Right lobe of liver (tissue), 6 donors: ENCODE data around the gene GRID1. TPM values are rescaled to one million over a fixed set of nuclear protein-coding genes. Genes with fewer than 3 reads are reported as not detected.

Experiments used
- ATAC-seq, 4 donors: fragments of 200-7000 bp; cut with Tn5 transposase; one replicate each; pipeline ENCODE4 v1.9.1; 2020; ENCODE audit warnings: mild to moderate bottlenecking in 4 of 4, moderate library complexity in 4 of 4
- DNase-seq, 3 donors: peaks; one replicate each; pipeline ENCODE4 v3.0.0-alpha.2; 2020
- H3K27ac ChIP-seq, 3 donors: fragments of 200-600 bp; one replicate each; pipeline ENCODE4 v1.8.0; 2022
- H3K27me3 ChIP-seq, 2 donors: fragments of 200-600 bp; one replicate each; pipeline ENCODE4 v1.8.0; 2022
- H3K36me3 ChIP-seq, 4 donors: fragments of 200-600 bp; sonication (generic) in 1 of 4; one replicate each; pipeline versions ENCODE4 v1.5.1 to v1.8.0; 2017 to 2022; ENCODE audit warnings: control low read depth in 1 of 4
- H3K4me1 ChIP-seq, 4 donors: fragments of 200-600 bp; sonication (generic) in 1 of 4; one replicate each; pipeline versions ENCODE4 v1.5.1 to v1.8.0; 2017 to 2022; ENCODE audit warnings: control low read depth in 1 of 4
- H3K4me3 ChIP-seq, 3 donors: fragments of 200-600 bp; one replicate each; pipeline ENCODE4 v1.8.0; 2022
- H3K9me3 ChIP-seq, 4 donors: fragments of 200-600 bp; sonication (generic) in 1 of 4; one replicate each; pipeline versions ENCODE4 v1.5.1 to v1.8.0; 2017 to 2022; ENCODE audit warnings: control low read depth in 1 of 4
- POLR2A ChIP-seq: fragments of 450-650 bp; IDR thresholded peaks from one replicate; pipeline ENCODE4 v1.6.1; 2017; ENCODE audit warnings: antibody characterized with exemption, mild to moderate bottlenecking
- WGBS: methylation state at CpG from one replicate; pipeline ENCODE4 v1.1.6; 2018; ENCODE audit warnings: low coverage, low lambda C conversion rate; ENCODE audit not compliant: insufficient coverage; ENCODE audit errors: missing lambda C conversion rate; 5-methylcytosine and 5-hydroxymethylcytosine counted together
- intact Hi-C, 2 donors: fragments of 100-400 bp; cut with DNase I; formaldehyde crosslinking; loops; one replicate each; pipeline versions ENCODE4 v1.11.2 to v1.14.1; 2022
- total RNA-seq, 6 experiments: library from RNA; depleted of rRNA in 2 of 6; stranded (reverse); fragments of >200 nt in 2 of 6; fragmentation: NEBNext Ultra II Directional in 3 of 6; extraction: Animal tissue kit (Norgen Biotek cat#: 25700) in 3 of 6; gene quantifications; one replicate each; pipeline versions ENCODE4 v1.1.0 to v1.2.4, GENCODE V29; 2016 to 2023
- TF ChIP-seq, protein P1 (sequence below), 4 donors: fragments of 200-600 bp in 3 of 4; fragments of 450-650 bp in 1 of 4; IDR thresholded peaks; one replicate each; pipeline versions ENCODE4 v1.5.1 to v1.8.0; 2016 to 2022; ENCODE audit warnings: antibody characterized with exemption in 4 of 4, mild to moderate bottlenecking in 2 of 4
- donor health status: DM: no; HTN: yes; CAD: no.
- donor health status: DM: no; HTN: no; CAD: no.
- donor health status: DM: no; HTN: no; CAD: no.
- donor health status: DM: no; HTN: yes; CAD: no.
- donor health status: DM: no; HTN: yes; CAD: no.

GRID1 gene
- total RNA-seq, 6 experiments from 2014 or later = 0.05 to 1.9 (median 0.81) TPM

DNA sequence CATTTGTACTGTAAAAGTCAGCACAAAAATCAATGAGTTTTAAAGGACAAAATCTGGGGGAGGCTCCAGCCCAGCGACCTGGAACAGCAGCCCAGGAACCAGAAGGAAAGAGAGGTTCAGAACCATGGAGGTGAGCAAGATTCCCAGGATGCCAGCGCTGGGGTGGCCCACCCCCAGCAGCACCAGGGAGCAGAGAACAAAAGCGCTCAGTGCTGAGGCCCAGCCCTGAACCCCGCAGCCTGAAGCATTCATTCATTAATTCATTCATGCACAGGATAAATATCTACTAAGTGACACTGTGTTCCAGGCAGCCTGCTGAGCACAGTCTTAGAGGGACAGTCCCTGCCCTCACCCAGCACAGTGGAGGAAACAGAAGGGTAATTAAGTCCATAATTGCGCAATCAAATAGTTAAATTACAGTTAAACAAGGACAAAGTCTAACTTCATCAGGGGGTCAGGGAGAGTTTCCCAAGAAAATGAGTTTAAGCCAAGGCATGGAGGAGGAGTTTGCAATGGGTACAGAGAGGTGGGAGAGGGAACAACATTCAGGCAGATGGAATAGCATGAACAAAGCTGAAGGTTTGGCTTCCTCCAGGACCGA lies 202.3 kb downstream of the GRID1 start:
- TF ChIP-seq, protein P1, sequence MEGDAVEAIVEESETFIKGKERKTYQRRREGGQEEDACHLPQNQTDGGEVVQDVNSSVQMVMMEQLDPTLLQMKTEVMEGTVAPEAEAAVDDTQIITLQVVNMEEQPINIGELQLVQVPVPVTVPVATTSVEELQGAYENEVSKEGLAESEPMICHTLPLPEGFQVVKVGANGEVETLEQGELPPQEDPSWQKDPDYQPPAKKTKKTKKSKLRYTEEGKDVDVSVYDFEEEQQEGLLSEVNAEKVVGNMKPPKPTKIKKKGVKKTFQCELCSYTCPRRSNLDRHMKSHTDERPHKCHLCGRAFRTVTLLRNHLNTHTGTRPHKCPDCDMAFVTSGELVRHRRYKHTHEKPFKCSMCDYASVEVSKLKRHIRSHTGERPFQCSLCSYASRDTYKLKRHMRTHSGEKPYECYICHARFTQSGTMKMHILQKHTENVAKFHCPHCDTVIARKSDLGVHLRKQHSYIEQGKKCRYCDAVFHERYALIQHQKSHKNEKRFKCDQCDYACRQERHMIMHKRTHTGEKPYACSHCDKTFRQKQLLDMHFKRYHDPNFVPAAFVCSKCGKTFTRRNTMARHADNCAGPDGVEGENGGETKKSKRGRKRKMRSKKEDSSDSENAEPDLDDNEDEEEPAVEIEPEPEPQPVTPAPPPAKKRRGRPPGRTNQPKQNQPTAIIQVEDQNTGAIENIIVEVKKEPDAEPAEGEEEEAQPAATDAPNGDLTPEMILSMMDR (IDR thresholded peaks at IDR 0.05) = no peak
- no peak for TF ChIP-seq POLR2A
- intact Hi-C loops = no loop called here
- Histone ChIP-seq H3K4me1 (peaks cover 0 to 26% (median 10%) of the 10 kb centered on the region in 4 donors), H3K4me3 (peak overlapping the region in 1 of 3 donors; percentile 13), H3K27me3 (no peaks in the 10 kb centered on the region), H3K36me3 (no peaks in the 10 kb centered on the region), H3K27ac (peak overlapping the region; percentile 69 to 87 (median 69)), H3K9me3 (no peaks in the 10 kb centered on the region)
- DNase-seq = peak; percentile 51 to 72 (median 65)
- peak; percentile 64 to 77 (median 74) for ATAC-seq
- WGBS = 56% methylated on average over 3 of the region's 6 CpGs

DNA sequence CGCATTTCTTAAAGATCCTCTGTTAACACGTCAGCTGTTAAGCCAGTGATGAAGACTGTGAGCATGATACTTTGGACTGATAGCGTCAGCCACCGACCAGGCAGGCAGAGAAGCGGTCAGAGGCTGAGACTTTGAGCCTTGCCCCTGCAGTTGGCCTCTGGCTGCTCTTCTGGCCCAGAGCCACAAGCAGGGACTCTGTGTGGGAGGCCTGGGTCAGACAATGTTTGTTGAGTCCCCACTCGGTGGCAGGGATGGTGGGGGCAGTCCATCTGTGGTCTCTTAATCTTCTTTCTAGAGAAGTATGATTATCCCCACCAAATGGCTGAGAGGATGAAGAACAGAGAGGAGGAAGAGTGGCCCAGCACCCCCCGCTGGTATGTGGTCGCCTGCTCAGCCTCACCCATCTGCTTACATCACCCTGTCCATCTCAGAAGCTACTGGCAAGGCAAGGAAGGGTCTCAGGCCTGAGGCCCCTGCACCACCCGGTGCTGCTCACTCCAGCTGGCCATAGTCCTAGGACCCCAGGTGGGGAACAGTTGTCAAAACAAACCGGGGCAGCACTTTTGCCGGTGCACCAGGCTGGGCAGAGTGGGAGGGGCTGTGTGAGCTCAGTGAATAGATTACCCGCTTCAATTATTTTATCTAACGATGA lies 202.9 kb downstream of the GRID1 start:
- ATAC-seq = peak; percentile 83 to 92 (median 86)
- Histone ChIP-seq H3K4me1 (peaks cover 0 to 26% (median 10%) of the 10 kb centered on the region in 4 donors), H3K4me3 (peak overlapping the region in 1 of 3 donors; percentile 13), H3K27me3 (no peaks in the 10 kb centered on the region), H3K27ac (peak overlapping the region; percentile 69 to 87 (median 71)), H3K36me3 (no peaks in the 10 kb centered on the region), H3K9me3 (no peaks in the 10 kb centered on the region)
- TF ChIP-seq POLR2A = no peak
- TF ChIP-seq, protein P1 (IDR thresholded peaks at IDR 0.05) = peak in 1 of 4 donors; percentile 2
- 23% methylated on average over 12 of the region's 13 CpGs for WGBS
- peak; percentile 83 to 92 (median 91) for DNase-seq
- intact Hi-C loops = no loop called here

DNA sequence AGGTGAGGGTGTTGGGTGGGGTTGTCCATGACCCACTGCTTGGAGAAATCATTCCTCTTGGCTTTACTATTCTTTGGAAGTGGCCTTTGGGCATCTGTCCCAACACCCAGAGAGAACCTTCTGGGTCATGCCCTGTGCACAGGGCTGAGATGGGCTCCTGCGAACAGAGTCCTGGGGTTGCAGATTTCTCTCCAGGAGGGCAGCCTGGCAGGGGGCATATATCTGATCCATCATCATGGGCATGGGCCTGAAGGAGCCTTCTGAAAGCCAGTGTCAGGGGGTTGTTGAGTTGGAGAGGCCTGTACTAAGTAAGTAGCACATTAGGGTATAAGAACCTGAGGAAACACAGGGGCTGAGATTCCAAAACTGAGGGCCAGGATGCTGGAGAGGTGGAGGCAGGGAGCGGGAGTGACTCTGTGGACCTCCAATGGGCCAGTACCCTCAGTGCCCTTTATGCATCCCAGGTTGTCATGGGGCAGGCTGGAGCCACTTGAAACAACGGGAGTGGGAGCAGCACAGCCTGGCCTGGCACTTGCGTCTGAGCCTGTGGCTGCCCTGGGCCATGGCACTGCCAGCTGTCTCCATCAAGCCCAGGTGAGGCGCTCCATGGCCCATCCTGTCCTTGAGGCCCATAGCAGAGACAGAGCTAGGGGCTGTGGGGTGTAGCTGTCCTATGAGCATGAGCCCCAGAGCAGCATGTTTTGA lies 203.7 kb downstream of the GRID1 start:
- TF ChIP-seq, protein P1 (IDR thresholded peaks at IDR 0.05) = no peak
- no peak for TF ChIP-seq POLR2A
- no peaks in the 10 kb centered on the region for H3K9me3 ChIP-seq
- H3K27me3 ChIP-seq = no peaks in the 10 kb centered on the region
- intact Hi-C loops = no loop called here
- peaks cover 0 to 26% (median 10%) of the 10 kb centered on the region in 4 donors for H3K4me1 ChIP-seq
- no peaks in the 10 kb centered on the region for H3K36me3 ChIP-seq
- 60% methylated on average over 1 of the region's 5 CpGs for WGBS
- H3K27ac ChIP-seq = peak overlapping the region; percentile 54 to 87 (median 71)
- DNase-seq (no peak), ATAC-seq (peak; percentile 6 to 15 (median 12))
- H3K4me3 ChIP-seq = no peak overlapping the region

DNA sequence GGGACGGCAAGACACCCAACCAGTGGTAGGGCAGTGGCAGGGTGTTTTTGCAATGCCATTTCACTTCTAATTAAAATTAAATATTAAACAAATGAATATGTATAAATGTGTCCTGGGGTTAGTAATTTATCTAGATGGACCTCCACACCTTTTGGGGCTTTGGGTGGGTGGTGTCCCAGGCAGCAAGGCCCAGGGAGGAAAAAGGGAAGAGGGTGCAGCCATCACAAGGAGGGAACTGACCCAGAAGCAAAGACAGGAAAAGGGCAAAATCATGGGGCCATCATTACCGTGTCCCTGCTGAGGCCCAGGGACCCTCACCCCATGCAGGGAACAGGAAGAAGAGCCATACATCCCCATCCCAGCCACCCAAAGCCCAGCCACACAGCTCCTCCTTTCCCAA lies 204.6 kb downstream of the GRID1 start:
- H3K27ac ChIP-seq = no peak overlapping the region
- 27% methylated on average over 1 of the region's 2 CpGs for WGBS
- intact Hi-C loops = no loop called here
- DNase-seq (no peak), ATAC-seq (no peak)
- H3K4me1 ChIP-seq = peaks cover 0 to 26% (median 10%) of the 10 kb centered on the region in 4 donors
- no peaks in the 10 kb centered on the region for H3K27me3 ChIP-seq
- TF ChIP-seq, protein P1 (IDR thresholded peaks at IDR 0.05) = no peak
- no peak for TF ChIP-seq POLR2A
- H3K9me3 ChIP-seq = no peaks in the 10 kb centered on the region
- no peak overlapping the region for H3K4me3 ChIP-seq
- no peaks in the 10 kb centered on the region for H3K36me3 ChIP-seq
